Nephron progenitor cell (in vitro differentiated cells): ENCODE measurements around the gene KYAT1.

Experiments
- DNase-seq: peaks from one replicate; pipeline ENCODE4 v3.0.0; 2021
- H3K27ac Mint-ChIP-seq: 2 replicates; pipeline ENCODE4 v1.8.0; 2021; ENCODE audit warnings: mild to moderate bottlenecking, moderate library complexity, mixed read lengths
- H3K27me3 Mint-ChIP-seq: 2 replicates; pipeline ENCODE4 v1.8.0; 2021; ENCODE audit warnings: mild to moderate bottlenecking, low read depth, mixed read lengths; ENCODE audit not compliant: poor library complexity
- H3K36me3 Mint-ChIP-seq: 2 replicates; pipeline ENCODE4 v1.8.0; 2021; ENCODE audit warnings: low read depth, mixed read lengths
- H3K4me1 Mint-ChIP-seq: 2 replicates; pipeline ENCODE4 v1.8.0; 2021; ENCODE audit warnings: mixed read lengths
- H3K4me3 Mint-ChIP-seq: 2 replicates; pipeline ENCODE4 v1.8.0; 2021; ENCODE audit warnings: mild to moderate bottlenecking, moderate library complexity, mixed read lengths
- H3K9me3 Mint-ChIP-seq: 2 replicates; pipeline ENCODE4 v1.8.0; 2021; ENCODE audit warnings: mild to moderate bottlenecking, moderate library complexity, mixed read lengths
- CTCF ChIP-seq: fragments of 200-600 bp; sonication (generic); IDR thresholded peaks from 2 replicates; pipeline ENCODE4 v1.5.0; 2021; ENCODE audit warnings: antibody characterized with exemption

KYAT1 gene

GRCh38 chr9:128835246-128836210 lies 46.2 kb downstream of the KYAT1 start:
- TF ChIP-seq CTCF, result no peak

GRCh38 chr9:128833696-128834095 lies 48.1 kb downstream of the KYAT1 start:
- Mint-ChIP-seq H3K4me1 (peaks cover 15% of the 10 kb centered on the region), H3K27ac (no peak overlapping the region), H3K27me3 (no peaks in the 10 kb centered on the region), H3K9me3 (no peaks in the 10 kb centered on the region), H3K4me3 (no peak overlapping the region), H3K36me3 (peaks cover 24% of the 10 kb centered on the region)
- TF ChIP-seq CTCF, result no peak
- DNase-seq, result no peak

More at GRCh38 chr9:128835246-128836210, 46.2 kb downstream of the KYAT1 start:
- no peak overlapping the region for H3K4me3 Mint-ChIP-seq
- peaks cover 2% of the 10 kb centered on the region for H3K27me3 Mint-ChIP-seq
- H3K27ac Mint-ChIP-seq, result no peak overlapping the region
- peaks cover 11% of the 10 kb centered on the region for H3K4me1 Mint-ChIP-seq
- H3K36me3 Mint-ChIP-seq, result peaks cover 28% of the 10 kb centered on the region
- no peak for DNase-seq
- H3K9me3 Mint-ChIP-seq, result no peaks in the 10 kb centered on the region

GRCh38 chr9:128829477-128830251 lies 52.1 kb downstream of the KYAT1 start, which contains the start of gene SPOUT1:
TSS of gene SPOUT1 (minus strand) at chr9:128829794. CDS start at chr9:128829780, 14 bp downstream.
- no peak for TF ChIP-seq CTCF
- Mint-ChIP-seq H3K36me3 (peaks cover 20% of the 10 kb centered on the region), H3K9me3 (no peaks in the 10 kb centered on the region), H3K4me3 (peak within 1 kb of the TSS; percentile 93), H3K4me1 (peaks cover 15% of the 10 kb centered on the region), H3K27me3 (no peaks in the 10 kb centered on the region), H3K27ac (no peak within 1 kb of the TSS)
- peak; percentile 93 for DNase-seq

- Mint-ChIP-seq H3K27me3 (no peaks in the 10 kb centered on the region), H3K36me3 (peaks cover 16% of the 10 kb centered on the region), H3K4me3 (peak overlapping the region; percentile 93), H3K27ac (no peak overlapping the region), H3K4me1 (peaks cover 15% of the 10 kb centered on the region), H3K9me3 (no peaks in the 10 kb centered on the region)
- no peak for DNase-seq
- TF ChIP-seq CTCF, result no peak
Observed at GRCh38 chr9:128828719-128829452, 52.9 kb downstream of the KYAT1 start.

- no peak for TF ChIP-seq CTCF
- Mint-ChIP-seq H3K4me1 (peaks cover 15% of the 10 kb centered on the region), H3K36me3 (peaks cover 16% of the 10 kb centered on the region), H3K9me3 (no peaks in the 10 kb centered on the region), H3K4me3 (peak overlapping the region; percentile 93), H3K27ac (no peak overlapping the region), H3K27me3 (no peaks in the 10 kb centered on the region)
- no peak for DNase-seq
Observed at GRCh38 chr9:128828267-128828666, 53.5 kb downstream of the KYAT1 start.
